Fibroblast of peridontal ligament (primary cell): ENCODE data around the gene ELOVL4.
A peak's percentile ranks its signal among the peaks of the same experiment; 100 is the strongest.

Experiments
- DNase-seq: peaks from one replicate; pipeline ENCODE4 v3.0.0-alpha.2; 2010; ENCODE audit errors: extremely low read depth

Gene ELOVL4

GRCh38 chr6:79913369-79913768 lies 34.0 kb downstream of the ELOVL4 start:
- DNase-seq = no peak

GRCh38 chr6:79911992-79912391 lies 35.4 kb downstream of the ELOVL4 start:
- no peak for DNase-seq

- no peak for DNase-seq
These were observed 37.8 kb downstream of the ELOVL4 start for GRCh38 chr6:79909517-79909916.

- no peak for DNase-seq
These were observed 45.3 kb downstream of the ELOVL4 start for GRCh38 chr6:79902046-79902445.

- DNase-seq = no peak
These were observed 49.3 kb downstream of the ELOVL4 start for GRCh38 chr6:79898076-79898475.

GRCh38 chr6:79896075-79896449 lies 51.3 kb downstream of the ELOVL4 start:
- DNase-seq = no peak

GRCh38 chr6:79895382-79896074 lies 51.8 kb downstream of the ELOVL4 start:
- no peak for DNase-seq

GRCh38 chr6:79894939-79895338 lies 52.4 kb downstream of the ELOVL4 start:
- peak; percentile 7 for DNase-seq

- no peak for DNase-seq
These were observed 58.8 kb downstream of the ELOVL4 start for GRCh38 chr6:79888587-79888986.

- DNase-seq = no peak
These were observed 69.1 kb downstream of the ELOVL4 start for GRCh38 chr6:79878142-79878748.

- DNase-seq = no peak
These were observed 72.7 kb downstream of the ELOVL4 start for GRCh38 chr6:79874531-79875134.

- DNase-seq = peak; percentile 18
These were observed 74.4 kb downstream of the ELOVL4 start for GRCh38 chr6:79872986-79873385.

- DNase-seq = no peak
These were observed 75.0 kb downstream of the ELOVL4 start for GRCh38 chr6:79872303-79872702.

- peak; percentile 59 for DNase-seq
These were observed 77.7 kb downstream of the ELOVL4 start for GRCh38 chr6:79869600-79870084.

- no peak for DNase-seq
These were observed 78.2 kb downstream of the ELOVL4 start for GRCh38 chr6:79869184-79869583.

GRCh38 chr6:79868098-79868722 lies 79.1 kb downstream of the ELOVL4 start:
- DNase-seq = peak; percentile 84
